Measurements from ENCODE around the gene PTPRD.

- TF ChIP-seq CTCF (conservative IDR thresholded peaks at IDR 0.05; ENCODE audit: low read length) (no peak), EZH2phosphoT487 (IDR thresholded peaks at IDR 0.05; ENCODE audit: borderline replicate concordance) (no peak)
These were observed 2332.0 kb downstream of the PTPRD start for GRCh38 chr9:8280811-8281210.

Data from Loucy (cell line).